NOMO-1 (cell line): ENCODE measurements around the gene INO80B.
"Not testable (repeated sequence)": the region's sequence is repeated elsewhere in the genome, so short reads cannot be mapped to it uniquely, and the experiment has no call there.

Experiments used
- DNase-seq, 2 experiments: peaks; one replicate each; lab custom pipeline; 2025; ENCODE audit not compliant: unreplicated experiment in 2 of 2; lab: John Stamatoyannopoulos, UW

Gene INO80B

GRCh38 chr2:74454654-74455511 lies at the start of gene INO80B:
INO80B (plus strand) TSS chr2:74455087; CDS start chr2:74455117, 30 bp downstream.
- DNase-seq: peak; percentile 95 to 96

- DNase-seq: no peak
Observed at GRCh38 chr2:74406035-74406434, 48.9 kb upstream of the INO80B start.

- no peak for DNase-seq
Observed at GRCh38 chr2:74407682-74408081, 47.2 kb upstream of the INO80B start.

- DNase-seq: no peak
Observed at GRCh38 chr2:74413001-74413698, 41.7 kb upstream of the INO80B start.

GRCh38 chr2:74414441-74414840 lies 40.4 kb upstream of the INO80B start:
- no peak for DNase-seq

GRCh38 chr2:74414881-74415761 lies 39.8 kb upstream of the INO80B start:
- DNase-seq: no peak

GRCh38 chr2:74415762-74416395 lies 39.0 kb upstream of the INO80B start:
- DNase-seq: no peak

GRCh38 chr2:74416778-74417177 lies 38.1 kb upstream of the INO80B start:
- DNase-seq: no peak

GRCh38 chr2:74417197-74417596 lies 37.7 kb upstream of the INO80B start:
- no peak for DNase-seq

- no peak for DNase-seq
Observed at GRCh38 chr2:74417763-74418162, 37.1 kb upstream of the INO80B start.

- peak in 1 of 2 experiments; percentile 18 for DNase-seq
Observed at GRCh38 chr2:74418312-74418711, 36.6 kb upstream of the INO80B start.

GRCh38 chr2:74419345-74419744 lies 35.5 kb upstream of the INO80B start:
- peak in 1 of 2 experiments; percentile 50 for DNase-seq

- no peak for DNase-seq
Observed at GRCh38 chr2:74420006-74420405, 34.9 kb upstream of the INO80B start.

GRCh38 chr2:74420443-74421103 lies 34.3 kb upstream of the INO80B start:
- DNase-seq: not testable (repeated sequence)

GRCh38 chr2:74421221-74421870 lies 33.5 kb upstream of the INO80B start, which contains the start of the genes C2orf81 and WDR54:
C2orf81 (minus strand) TSS chr2:74421619; CDS start chr2:74421560, 59 bp downstream.
WDR54 (plus strand) TSS chr2:74421730; CDS start chr2:74422154, 424 bp downstream.
- DNase-seq: peak; percentile 89 to 95

GRCh38 chr2:74423231-74424095 lies 31.4 kb upstream of the INO80B start:
- DNase-seq: no peak

- DNase-seq: no peak
Observed at GRCh38 chr2:74424139-74424992, 30.5 kb upstream of the INO80B start.
